IPS-11a (cell line): ENCODE data around the gene GTF3C1.

Experiments used
- H3K4me3 ChIP-seq: one replicate; pipeline ENCODE4 v1.5.1; 2013; ENCODE audit warnings: low read depth, low read length, control low read depth

GTF3C1 gene

GRCh38 chr16:27489421-27489820 is 60.3 kb downstream of the GTF3C1 start:
- H3K4me3 ChIP-seq, result no peak overlapping the region

- H3K4me3 ChIP-seq, result no peak overlapping the region
These were observed 63.0 kb downstream of the GTF3C1 start for GRCh38 chr16:27486760-27487159.

- H3K4me3 ChIP-seq, result no peak overlapping the region
These were observed 63.4 kb downstream of the GTF3C1 start for GRCh38 chr16:27486344-27486743.

- no peak overlapping the region for H3K4me3 ChIP-seq
These were observed 63.9 kb downstream of the GTF3C1 start for GRCh38 chr16:27485811-27486210.

GRCh38 chr16:27485126-27485525 is 64.6 kb downstream of the GTF3C1 start:
- no peak overlapping the region for H3K4me3 ChIP-seq

GRCh38 chr16:27483624-27484023 is 66.1 kb downstream of the GTF3C1 start:
- no peak overlapping the region for H3K4me3 ChIP-seq

GRCh38 chr16:27483088-27483437 is 66.7 kb downstream of the GTF3C1 start:
- H3K4me3 ChIP-seq, result no peak overlapping the region

- no peak overlapping the region for H3K4me3 ChIP-seq
These were observed 67.2 kb downstream of the GTF3C1 start for GRCh38 chr16:27482397-27483087.

- no peak overlapping the region for H3K4me3 ChIP-seq
These were observed 68.3 kb downstream of the GTF3C1 start for GRCh38 chr16:27481282-27481934.

- no peak overlapping the region for H3K4me3 ChIP-seq
These were observed 69.0 kb downstream of the GTF3C1 start for GRCh38 chr16:27480761-27481160.

- H3K4me3 ChIP-seq, result no peak overlapping the region
These were observed 73.5 kb downstream of the GTF3C1 start for GRCh38 chr16:27476240-27476639.

- no peak overlapping the region for H3K4me3 ChIP-seq
These were observed 74.2 kb downstream of the GTF3C1 start for GRCh38 chr16:27475561-27475960.

GRCh38 chr16:27474921-27475320 is 74.8 kb downstream of the GTF3C1 start:
- H3K4me3 ChIP-seq, result no peak overlapping the region

- no peak overlapping the region for H3K4me3 ChIP-seq
These were observed 75.7 kb downstream of the GTF3C1 start for GRCh38 chr16:27474041-27474440.

GRCh38 chr16:27473101-27473900 is 76.4 kb downstream of the GTF3C1 start:
- H3K4me3 ChIP-seq, result no peak overlapping the region

GRCh38 chr16:27472091-27473020 is 77.4 kb downstream of the GTF3C1 start:
- H3K4me3 ChIP-seq, result no peak overlapping the region

- no peak overlapping the region for H3K4me3 ChIP-seq
These were observed 78.1 kb downstream of the GTF3C1 start for GRCh38 chr16:27471661-27472060.

- H3K4me3 ChIP-seq, result no peak overlapping the region
These were observed 78.9 kb downstream of the GTF3C1 start for GRCh38 chr16:27470567-27471431.

GRCh38 chr16:27468941-27469531 is 80.7 kb downstream of the GTF3C1 start:
- no peak overlapping the region for H3K4me3 ChIP-seq

- H3K4me3 ChIP-seq, result no peak overlapping the region
These were observed 84.2 kb downstream of the GTF3C1 start for GRCh38 chr16:27465483-27465879.
